HG02870 (cell line): ENCODE results near the gene SCARF2.
"Not testable (repeated sequence)": the region's sequence is repeated elsewhere in the genome, so short reads cannot be mapped to it uniquely, and the experiment has no call there.

Experiments
- ATAC-seq: cut with Tn5 transposase; IDR thresholded peaks from one replicate; pipeline ENCODE4 v1.9.1; 2021; ENCODE audit warnings: mild to moderate bottlenecking, moderate library complexity; ENCODE audit not compliant: unreplicated experiment

Gene SCARF2, protein sequence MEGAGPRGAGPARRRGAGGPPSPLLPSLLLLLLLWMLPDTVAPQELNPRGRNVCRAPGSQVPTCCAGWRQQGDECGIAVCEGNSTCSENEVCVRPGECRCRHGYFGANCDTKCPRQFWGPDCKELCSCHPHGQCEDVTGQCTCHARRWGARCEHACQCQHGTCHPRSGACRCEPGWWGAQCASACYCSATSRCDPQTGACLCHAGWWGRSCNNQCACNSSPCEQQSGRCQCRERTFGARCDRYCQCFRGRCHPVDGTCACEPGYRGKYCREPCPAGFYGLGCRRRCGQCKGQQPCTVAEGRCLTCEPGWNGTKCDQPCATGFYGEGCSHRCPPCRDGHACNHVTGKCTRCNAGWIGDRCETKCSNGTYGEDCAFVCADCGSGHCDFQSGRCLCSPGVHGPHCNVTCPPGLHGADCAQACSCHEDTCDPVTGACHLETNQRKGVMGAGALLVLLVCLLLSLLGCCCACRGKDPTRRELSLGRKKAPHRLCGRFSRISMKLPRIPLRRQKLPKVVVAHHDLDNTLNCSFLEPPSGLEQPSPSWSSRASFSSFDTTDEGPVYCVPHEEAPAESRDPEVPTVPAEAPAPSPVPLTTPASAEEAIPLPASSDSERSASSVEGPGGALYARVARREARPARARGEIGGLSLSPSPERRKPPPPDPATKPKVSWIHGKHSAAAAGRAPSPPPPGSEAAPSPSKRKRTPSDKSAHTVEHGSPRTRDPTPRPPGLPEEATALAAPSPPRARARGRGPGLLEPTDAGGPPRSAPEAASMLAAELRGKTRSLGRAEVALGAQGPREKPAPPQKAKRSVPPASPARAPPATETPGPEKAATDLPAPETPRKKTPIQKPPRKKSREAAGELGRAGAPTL

GRCh38 chr22:20437613-20438426 lies at the start of gene SCARF2:
SCARF2 (minus strand) TSS chr22:20437825; CDS start chr22:20437754, 71 bp downstream.
- ATAC-seq = no peak

DNA sequence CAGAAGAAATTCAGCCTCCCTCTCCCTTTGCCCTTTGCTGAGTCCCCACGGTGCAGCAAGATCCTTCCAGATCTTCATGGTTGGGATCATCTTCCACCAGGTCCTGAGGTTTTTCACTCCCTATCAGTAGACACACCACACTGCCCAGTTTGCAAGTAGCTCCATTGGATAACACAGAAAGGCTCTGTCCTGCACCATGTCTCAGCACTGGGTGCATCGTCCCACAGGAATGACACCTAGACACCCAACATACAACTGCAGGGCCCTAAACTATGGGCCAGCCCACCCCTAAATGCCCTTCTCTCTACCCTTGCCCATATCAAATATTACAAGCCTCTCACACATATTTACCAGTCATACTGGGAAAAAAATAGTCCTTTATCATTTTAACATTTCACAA lies 48.6 kb upstream of the SCARF2 start:
- ATAC-seq = no peak

DNA sequence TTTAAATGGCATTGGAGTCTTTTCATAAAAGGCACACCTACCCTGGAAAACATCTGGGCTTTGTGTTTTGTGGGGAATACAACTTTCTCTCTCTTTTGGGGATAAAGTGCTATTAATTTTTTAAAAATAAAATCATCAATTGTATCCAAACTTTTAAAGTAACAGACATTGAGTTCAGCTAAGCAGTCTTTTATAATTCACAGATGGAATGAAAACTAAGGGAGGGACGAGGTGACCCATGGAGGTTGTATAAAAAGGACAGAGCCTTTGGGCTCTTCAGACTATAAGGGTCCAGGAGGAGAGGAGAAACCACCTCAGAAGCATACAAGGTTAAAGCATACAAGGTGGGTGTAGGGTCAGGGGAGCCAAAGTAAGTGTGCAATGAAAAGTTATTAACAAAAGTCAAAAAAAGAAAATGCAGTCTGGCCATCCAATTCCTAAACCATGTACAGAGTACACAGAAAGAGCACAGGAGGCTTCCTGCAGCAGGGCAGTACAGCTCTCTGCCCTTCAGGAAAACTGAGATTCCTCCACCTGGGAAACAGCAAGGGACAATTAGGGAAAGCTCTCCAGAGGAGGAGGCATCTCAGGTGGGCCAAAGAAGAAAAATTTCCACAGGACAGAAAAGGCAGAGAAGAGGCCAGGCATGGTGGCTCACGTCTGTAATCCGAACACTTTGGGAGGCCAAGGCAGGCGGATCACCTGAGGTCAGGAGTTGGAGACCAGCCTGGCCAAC lies 47.5 kb upstream of the SCARF2 start:
- no peak for ATAC-seq

DNA sequence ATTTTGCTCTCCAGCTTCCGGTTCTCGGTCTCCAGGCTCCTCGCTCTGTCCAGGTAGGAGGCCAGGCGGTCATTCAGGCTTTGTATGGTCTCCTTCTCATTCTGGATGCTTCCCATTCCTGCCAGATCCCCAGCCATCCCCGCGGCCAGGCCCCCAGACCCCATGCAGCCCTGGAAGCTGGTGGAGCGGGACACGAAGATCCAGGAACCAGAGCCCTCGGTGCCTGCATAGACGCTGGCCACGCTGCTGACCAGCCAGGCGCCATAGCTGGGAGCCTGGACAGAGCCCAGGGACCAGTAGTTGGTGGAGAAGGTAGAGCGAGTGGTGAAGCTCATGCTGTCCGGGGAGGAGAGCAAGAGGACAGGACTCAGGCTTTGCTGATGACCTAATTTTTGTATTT lies 46.1 kb upstream of the SCARF2 start:
- ATAC-seq = no peak

GRCh38 chr22:20483143-20483506 lies 45.5 kb upstream of the SCARF2 start:
- ATAC-seq = not testable (repeated sequence)

- ATAC-seq = no peak
Measured at GRCh38 chr22:20479612-20480196, 42.1 kb upstream of the SCARF2 start.

- ATAC-seq = not testable (repeated sequence)
Measured at GRCh38 chr22:20478059-20478458, 40.4 kb upstream of the SCARF2 start.

DNA sequence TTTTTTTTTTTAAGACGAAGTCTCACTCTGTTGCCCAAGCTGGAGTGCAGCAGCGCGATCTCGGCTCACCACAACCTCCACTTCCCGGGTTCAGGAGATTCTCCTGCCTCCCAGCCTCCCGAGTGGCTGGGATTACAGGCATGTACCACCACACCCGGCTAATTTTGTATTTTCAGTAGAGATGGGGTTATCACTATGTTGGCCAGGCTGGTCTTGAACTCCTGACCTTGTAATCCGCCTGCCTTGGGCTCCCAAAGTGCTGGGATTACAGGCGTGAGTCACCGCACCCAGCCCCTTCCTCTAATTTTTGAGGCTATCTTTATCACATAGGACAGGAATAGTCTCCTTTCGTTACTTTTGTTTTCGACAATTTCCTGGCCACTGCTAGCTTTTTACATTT lies 37.9 kb upstream of the SCARF2 start:
- not testable (repeated sequence) for ATAC-seq

DNA sequence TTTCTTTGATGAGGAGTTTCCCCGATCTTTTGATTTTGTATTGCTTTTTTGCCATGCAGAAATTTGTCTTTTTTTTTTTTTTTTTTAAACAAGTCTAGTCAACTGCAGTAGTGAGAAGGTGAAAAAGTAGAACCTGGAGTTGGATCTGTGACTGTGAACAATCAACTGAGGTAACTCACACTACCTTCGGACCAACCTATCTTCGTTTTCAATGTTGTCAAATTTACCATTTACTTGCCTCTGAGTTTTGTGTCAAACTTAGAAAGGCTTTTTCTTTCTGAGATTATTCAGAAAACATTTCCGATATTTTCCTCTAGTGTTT lies 37.5 kb upstream of the SCARF2 start:
- ATAC-seq = no peak

GRCh38 chr22:20472629-20473442 lies 35.2 kb upstream of the SCARF2 start:
- ATAC-seq = no peak

- no peak for ATAC-seq
Measured at GRCh38 chr22:20471126-20471833, 33.7 kb upstream of the SCARF2 start.

- not testable (repeated sequence) for ATAC-seq
Measured at GRCh38 chr22:20470525-20470924, 32.9 kb upstream of the SCARF2 start.

DNA sequence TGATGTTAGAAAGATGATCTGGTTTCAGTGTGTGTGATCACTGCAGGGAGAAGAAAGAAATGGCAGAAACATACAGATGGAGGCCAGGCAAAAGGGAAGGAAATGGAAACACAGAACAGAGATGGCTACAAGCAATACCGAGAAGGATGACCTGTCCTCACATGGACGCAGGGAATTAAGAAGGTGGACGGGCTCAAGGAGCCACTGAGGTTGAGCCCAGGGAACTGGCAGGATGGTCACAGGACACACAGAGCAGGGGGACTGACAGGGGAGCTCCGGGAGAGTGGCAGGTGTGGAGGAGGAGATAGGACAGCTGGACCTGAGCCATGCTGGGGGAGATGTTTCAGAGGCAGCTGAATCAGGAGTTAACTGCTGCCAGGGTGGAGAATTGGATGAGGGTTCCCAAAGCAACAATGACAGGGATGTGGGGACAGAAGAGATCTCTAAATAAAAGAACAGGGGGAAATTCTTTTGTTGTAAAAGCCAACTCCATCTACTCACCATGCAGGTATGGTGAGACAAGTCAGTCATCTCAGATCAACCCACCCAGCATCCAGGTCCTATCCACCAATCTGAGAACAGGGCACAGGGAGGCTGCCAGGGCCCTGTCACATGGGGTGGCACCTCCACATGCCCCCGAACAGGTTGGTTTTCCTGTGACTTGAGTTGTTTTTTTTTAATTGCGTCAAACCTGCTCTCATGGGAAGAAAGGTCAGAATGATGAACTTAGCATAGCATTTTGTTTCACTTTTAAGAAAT lies 31.7 kb upstream of the SCARF2 start:
- ATAC-seq = no peak

DNA sequence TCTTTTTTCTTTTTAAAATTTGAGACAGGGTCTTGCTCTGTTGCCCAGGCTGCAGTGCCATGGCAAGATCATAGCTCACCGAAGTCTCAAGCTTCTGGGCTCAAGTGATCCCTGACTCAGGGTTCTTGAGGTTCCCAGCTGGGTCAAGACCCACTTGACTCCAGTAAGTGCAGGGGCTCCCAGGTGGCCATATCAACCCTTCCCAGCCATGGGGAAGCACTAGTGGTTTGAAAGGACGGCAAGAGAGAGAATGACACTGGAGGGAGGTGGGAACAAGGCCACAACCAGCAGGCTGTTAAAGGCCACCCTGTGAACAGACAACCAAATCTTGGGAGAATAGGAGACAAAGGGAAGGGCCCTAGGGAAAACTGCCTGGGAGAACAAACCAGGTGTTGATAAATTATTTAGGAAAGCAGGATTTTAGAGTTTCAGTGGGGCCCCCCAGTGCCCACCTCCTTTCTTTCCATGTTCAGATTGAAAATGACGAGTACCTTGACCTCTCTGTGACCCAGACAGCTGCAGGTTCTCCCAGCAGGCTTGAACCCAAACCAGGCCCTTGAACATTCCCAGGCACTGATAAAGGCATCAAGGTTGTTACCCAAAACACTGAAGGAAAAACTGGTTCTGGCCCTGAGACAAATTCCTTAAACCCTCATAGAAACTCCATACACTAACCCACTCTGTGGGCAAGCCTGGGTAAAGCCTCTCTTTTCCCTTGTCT lies 29.2 kb upstream of the SCARF2 start:
- ATAC-seq = no peak

- ATAC-seq = no peak
Measured at GRCh38 chr22:20465759-20466077, 28.1 kb upstream of the SCARF2 start.

- ATAC-seq = no peak
Measured at GRCh38 chr22:20464912-20465758, 27.5 kb upstream of the SCARF2 start.
